HUES64 (cell line): ENCODE measurements around the gene ALDH4A1.

Source experiments
- H3K27ac ChIP-seq: 2 replicates; pipeline ENCODE4 v1.7.0; 2013; ENCODE audit warnings: low read depth, low read length, inconsistent platforms
- H3K27me3 ChIP-seq: 2 replicates; pipeline ENCODE4 v1.6.1; 2013; ENCODE audit warnings: mild to moderate bottlenecking, low read length; ENCODE audit not compliant: insufficient read depth
- H3K36me3 ChIP-seq: 2 replicates; pipeline ENCODE4 v1.6.1; 2013; ENCODE audit warnings: mild to moderate bottlenecking, low read length; ENCODE audit not compliant: insufficient read depth
- H3K4me1 ChIP-seq: 2 replicates; pipeline ENCODE4 v1.6.1; 2013; ENCODE audit warnings: mild to moderate bottlenecking, low read length, moderate library complexity; ENCODE audit not compliant: insufficient read depth
- H3K4me3 ChIP-seq: 2 replicates; pipeline ENCODE4 v1.5.1; 2013; ENCODE audit warnings: mild to moderate bottlenecking, low read length, moderate library complexity
- H3K9ac ChIP-seq: 2 replicates; pipeline ENCODE4 v1.6.1; 2013; ENCODE audit warnings: mild to moderate bottlenecking, low read depth, low read length
- H3K9me3 ChIP-seq: 2 replicates; pipeline ENCODE4 v1.6.1; 2013; ENCODE audit warnings: low read depth, low read length; ENCODE audit not compliant: insufficient read depth
- whole genome bisulfite sequencing: fragments of 150-250, 120-280 bp; methylation state at CpG from one replicate; pipeline ENCODE4 v1.1.7; 2013; ENCODE audit warnings: missing lambda C conversion rate; 5-methylcytosine and 5-hydroxymethylcytosine counted together

Gene ALDH4A1

GRCh38 chr1:18891426-18891780 is 11.0 kb downstream of the ALDH4A1 start:
- no peaks in the 10 kb centered on the region for H3K4me1 ChIP-seq
- H3K27me3 ChIP-seq, result no peaks in the 10 kb centered on the region
- WGBS, result 94% methylated on average over 7 of the region's 7 CpGs
- no peak overlapping the region for H3K4me3 ChIP-seq
- H3K36me3 ChIP-seq, result no peaks in the 10 kb centered on the region
- H3K9me3 ChIP-seq, result no peaks in the 10 kb centered on the region
- no peak overlapping the region for H3K27ac ChIP-seq
- no peak overlapping the region for H3K9ac ChIP-seq

- Histone ChIP-seq H3K27me3 (no peaks in the 10 kb centered on the region), H3K27ac (no peak overlapping the region), H3K36me3 (no peaks in the 10 kb centered on the region), H3K4me1 (no peaks in the 10 kb centered on the region), H3K4me3 (no peak overlapping the region), H3K9ac (no peak overlapping the region), H3K9me3 (no peaks in the 10 kb centered on the region)
- WGBS, result 93% methylated on average over 6 of the region's 6 CpGs
These were observed 11.5 kb downstream of the ALDH4A1 start for GRCh38 chr1:18890706-18891425.

DNA sequence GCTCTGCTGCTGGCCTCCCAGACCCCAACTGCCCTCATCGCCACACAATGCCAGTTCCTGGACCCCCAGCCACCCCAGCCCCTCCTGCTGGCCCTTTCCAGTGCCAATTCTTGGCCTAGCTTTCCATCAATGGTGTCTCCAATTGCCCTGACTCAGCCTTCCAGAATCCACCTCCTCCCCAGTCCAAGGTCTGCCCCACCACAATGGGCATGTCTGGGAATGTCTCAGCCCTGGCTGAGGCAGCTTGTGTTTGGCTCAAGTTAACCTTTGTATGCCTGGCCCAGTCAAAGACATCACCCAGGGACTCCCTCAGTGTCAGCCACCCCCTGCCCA is 16.4 kb downstream of the ALDH4A1 start:
- Histone ChIP-seq H3K27me3 (no peaks in the 10 kb centered on the region), H3K36me3 (peaks cover 20% of the 10 kb centered on the region), H3K9ac (no peak overlapping the region), H3K4me1 (no peaks in the 10 kb centered on the region), H3K9me3 (no peaks in the 10 kb centered on the region), H3K27ac (no peak overlapping the region), H3K4me3 (no peak overlapping the region)
- 94% methylated on average over 1 of the region's 1 CpG for WGBS

GRCh38 chr1:18885311-18886002 is 16.9 kb downstream of the ALDH4A1 start:
- Histone ChIP-seq H3K9ac (no peak overlapping the region), H3K4me3 (no peak overlapping the region), H3K9me3 (no peaks in the 10 kb centered on the region), H3K27ac (no peak overlapping the region), H3K36me3 (peaks cover 20% of the 10 kb centered on the region), H3K4me1 (no peaks in the 10 kb centered on the region), H3K27me3 (no peaks in the 10 kb centered on the region)
- WGBS, result 95% methylated on average over 15 of the region's 17 CpGs

DNA sequence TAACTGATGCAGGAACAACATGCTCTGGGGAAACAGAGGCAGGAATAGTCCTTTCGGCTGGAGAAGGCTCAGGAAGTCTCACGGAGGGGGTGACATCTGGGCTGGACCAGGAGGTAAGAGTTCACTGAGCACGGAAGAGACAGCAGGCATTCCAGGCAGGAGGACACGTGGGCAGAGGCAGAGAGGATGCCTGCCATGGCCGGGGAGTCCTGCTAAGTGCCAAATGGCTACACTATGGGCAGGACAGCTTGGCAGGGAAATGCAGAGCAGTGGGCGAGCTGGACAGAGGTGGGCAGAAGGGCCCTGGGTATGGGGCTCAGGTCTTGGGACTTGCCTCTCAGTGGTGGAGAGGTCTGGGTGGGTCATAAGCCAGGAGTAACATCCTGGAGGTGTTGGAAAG is 17.6 kb downstream of the ALDH4A1 start:
- Histone ChIP-seq H3K9ac (no peak overlapping the region), H3K27ac (no peak overlapping the region), H3K4me1 (no peaks in the 10 kb centered on the region), H3K9me3 (no peaks in the 10 kb centered on the region), H3K27me3 (no peaks in the 10 kb centered on the region), H3K4me3 (no peak overlapping the region), H3K36me3 (peaks cover 20% of the 10 kb centered on the region)
- 92% methylated on average over 6 of the region's 6 CpGs for WGBS

DNA sequence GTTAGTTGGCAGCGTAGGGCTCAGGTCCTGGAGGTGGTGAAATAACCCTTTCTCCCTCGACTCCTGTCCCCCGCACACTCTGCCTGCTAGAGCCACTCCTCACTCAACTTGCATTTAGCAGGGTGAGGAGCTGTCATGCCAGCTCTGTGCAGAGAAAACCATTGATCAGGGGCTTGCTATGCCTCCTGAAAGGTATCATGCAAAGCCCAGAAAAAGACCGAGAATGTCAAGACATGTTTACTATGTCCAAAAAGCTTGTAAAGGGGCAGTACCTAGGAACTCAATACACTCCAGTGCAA is 18.0 kb downstream of the ALDH4A1 start:
- H3K27me3 ChIP-seq, result no peaks in the 10 kb centered on the region
- H3K27ac ChIP-seq, result no peak overlapping the region
- H3K9ac ChIP-seq, result no peak overlapping the region
- no peaks in the 10 kb centered on the region for H3K4me1 ChIP-seq
- 80% methylated on average over 4 of the region's 4 CpGs for WGBS
- no peaks in the 10 kb centered on the region for H3K9me3 ChIP-seq
- H3K4me3 ChIP-seq, result no peak overlapping the region
- H3K36me3 ChIP-seq, result peaks cover 20% of the 10 kb centered on the region

- Histone ChIP-seq H3K4me3 (no peak overlapping the region), H3K27me3 (no peaks in the 10 kb centered on the region), H3K27ac (no peak overlapping the region), H3K9me3 (no peaks in the 10 kb centered on the region), H3K9ac (no peak overlapping the region), H3K36me3 (peaks cover 20% of the 10 kb centered on the region), H3K4me1 (no peaks in the 10 kb centered on the region)
- 71% methylated on average over 14 of the region's 14 CpGs for WGBS
These were observed 18.5 kb downstream of the ALDH4A1 start for GRCh38 chr1:18883636-18884418.

DNA sequence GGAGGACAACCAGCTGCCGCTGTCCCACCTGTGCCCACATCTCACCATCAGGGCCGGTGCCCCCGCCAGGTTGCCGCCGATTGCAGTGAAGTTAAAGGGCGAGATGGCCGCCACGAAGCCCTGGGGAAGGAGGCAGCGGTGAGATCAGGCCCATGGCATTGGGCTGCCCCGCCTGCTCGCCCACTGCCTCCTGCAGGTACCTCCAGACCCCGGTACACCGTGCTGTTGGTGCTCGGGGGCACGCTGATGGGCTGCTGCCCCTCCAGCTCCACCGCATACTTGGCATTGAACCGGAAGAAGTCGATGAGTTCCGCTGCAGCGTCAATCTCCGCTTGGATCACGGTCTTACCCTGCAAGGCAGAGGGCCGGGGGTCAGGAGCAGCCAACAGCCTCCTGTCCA is 19.3 kb downstream of the ALDH4A1 start:
- Histone ChIP-seq H3K9me3 (no peaks in the 10 kb centered on the region), H3K36me3 (peaks cover 20% of the 10 kb centered on the region), H3K4me1 (no peaks in the 10 kb centered on the region), H3K27me3 (no peaks in the 10 kb centered on the region), H3K9ac (no peak overlapping the region), H3K27ac (no peak overlapping the region), H3K4me3 (no peak overlapping the region)
- WGBS, result 97% methylated on average over 23 of the region's 23 CpGs

DNA sequence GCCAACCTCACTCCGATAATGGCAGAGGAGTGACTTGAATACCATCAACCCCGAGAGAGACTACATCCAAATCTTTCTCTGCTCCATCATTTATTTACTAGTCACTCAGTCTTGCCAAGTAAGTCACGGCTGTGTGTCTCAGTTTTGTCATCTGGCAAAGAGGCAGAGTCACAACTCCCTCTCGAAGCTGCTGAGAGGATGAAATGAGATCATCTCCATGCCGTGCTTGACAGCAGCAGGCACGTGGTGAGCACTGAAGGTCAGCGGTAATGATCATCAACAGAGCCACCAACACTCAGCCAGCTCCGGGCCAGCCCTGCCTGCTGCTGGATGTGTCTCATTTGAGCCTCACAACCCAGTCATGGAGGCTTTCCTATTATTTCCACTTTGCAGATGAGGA is 19.9 kb downstream of the ALDH4A1 start:
- H3K36me3 ChIP-seq, result peaks cover 20% of the 10 kb centered on the region
- 95% methylated on average over 8 of the region's 8 CpGs for WGBS

GRCh38 chr1:18881642-18882431 is 20.5 kb downstream of the ALDH4A1 start:
- peaks cover 22% of the 10 kb centered on the region for H3K36me3 ChIP-seq
- no peak overlapping the region for H3K4me3 ChIP-seq

More for the DNA sequence above, 19.9 kb downstream of the ALDH4A1 start:
- H3K9ac ChIP-seq, result no peak overlapping the region
- H3K4me1 ChIP-seq, result no peaks in the 10 kb centered on the region
- H3K27ac ChIP-seq, result no peak overlapping the region
- no peaks in the 10 kb centered on the region for H3K27me3 ChIP-seq
- no peaks in the 10 kb centered on the region for H3K9me3 ChIP-seq
- H3K4me3 ChIP-seq, result no peak overlapping the region

GRCh38 chr1:18881164-18881563 is 21.2 kb downstream of the ALDH4A1 start:
- Histone ChIP-seq H3K4me3 (no peak overlapping the region), H3K9me3 (no peaks in the 10 kb centered on the region), H3K9ac (no peak overlapping the region), H3K27me3 (no peaks in the 10 kb centered on the region), H3K36me3 (peaks cover 25% of the 10 kb centered on the region), H3K4me1 (no peaks in the 10 kb centered on the region), H3K27ac (no peak overlapping the region)
- WGBS, result 90% methylated on average over 2 of the region's 2 CpGs

More at GRCh38 chr1:18881642-18882431, 20.5 kb downstream of the ALDH4A1 start:
- H3K4me1 ChIP-seq, result no peaks in the 10 kb centered on the region
- H3K27me3 ChIP-seq, result no peaks in the 10 kb centered on the region
- no peak overlapping the region for H3K27ac ChIP-seq
- WGBS, result 94% methylated on average over 24 of the region's 24 CpGs
- no peaks in the 10 kb centered on the region for H3K9me3 ChIP-seq
- no peak overlapping the region for H3K9ac ChIP-seq
